GM12874 (cell line): ENCODE results near the gene TIMM17B.

Source experiments
- TF ChIP-seq, protein P1 (sequence below): IDR thresholded peaks from 2 replicates; pipeline ENCODE4 v1.5.1; 2011; ENCODE audit warnings: low read depth, mild to moderate bottlenecking, control low read depth, low read length, moderate library complexity; ENCODE audit not compliant: insufficient read depth

The TIMM17B gene

DNA sequence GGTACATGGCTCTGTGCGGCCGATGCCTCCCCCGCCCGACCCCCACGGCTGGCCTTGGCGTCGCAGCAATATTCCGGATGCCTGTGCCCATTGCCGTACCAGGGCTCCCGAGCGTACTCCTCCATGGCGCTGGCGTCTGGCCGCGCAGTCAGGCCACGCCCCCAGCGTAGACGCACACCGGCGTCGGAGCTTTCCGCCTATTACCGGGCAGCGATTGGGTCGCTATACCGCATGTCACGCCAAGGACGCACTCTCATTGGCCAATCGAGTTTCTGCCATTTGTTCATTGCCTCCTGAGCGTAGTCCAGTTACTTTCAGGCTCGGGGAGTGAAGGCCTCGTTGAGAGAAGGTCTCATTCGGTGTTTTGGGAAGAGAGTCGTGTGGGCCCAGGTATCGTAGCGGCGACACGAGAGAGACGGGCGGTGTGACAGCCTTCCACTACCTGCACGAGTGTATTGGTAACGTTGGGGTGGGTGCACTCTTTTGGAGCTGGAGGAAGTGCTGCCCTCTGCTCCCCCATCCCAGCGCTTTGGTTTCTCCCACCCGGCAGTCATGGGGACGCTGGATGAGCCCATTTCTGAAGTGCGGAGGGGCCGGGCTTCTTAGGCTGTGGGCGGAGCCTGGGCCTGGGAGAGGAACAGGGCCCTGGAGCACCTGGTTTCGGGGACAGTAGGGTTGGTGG, at the start of gene TIMM17B, which contains the start of gene PQBP1:
Gene TIMM17B, minus strand, starts transcription at position 144 of the 682 bp plus-strand sequence. Its CDS starts 19 bp downstream, at position 125.
Gene PQBP1, plus strand, starts transcription at position 306 of the 682 bp plus-strand sequence. CDS start 580 bp downstream, outside the sequence.
- TF ChIP-seq, protein P1, sequence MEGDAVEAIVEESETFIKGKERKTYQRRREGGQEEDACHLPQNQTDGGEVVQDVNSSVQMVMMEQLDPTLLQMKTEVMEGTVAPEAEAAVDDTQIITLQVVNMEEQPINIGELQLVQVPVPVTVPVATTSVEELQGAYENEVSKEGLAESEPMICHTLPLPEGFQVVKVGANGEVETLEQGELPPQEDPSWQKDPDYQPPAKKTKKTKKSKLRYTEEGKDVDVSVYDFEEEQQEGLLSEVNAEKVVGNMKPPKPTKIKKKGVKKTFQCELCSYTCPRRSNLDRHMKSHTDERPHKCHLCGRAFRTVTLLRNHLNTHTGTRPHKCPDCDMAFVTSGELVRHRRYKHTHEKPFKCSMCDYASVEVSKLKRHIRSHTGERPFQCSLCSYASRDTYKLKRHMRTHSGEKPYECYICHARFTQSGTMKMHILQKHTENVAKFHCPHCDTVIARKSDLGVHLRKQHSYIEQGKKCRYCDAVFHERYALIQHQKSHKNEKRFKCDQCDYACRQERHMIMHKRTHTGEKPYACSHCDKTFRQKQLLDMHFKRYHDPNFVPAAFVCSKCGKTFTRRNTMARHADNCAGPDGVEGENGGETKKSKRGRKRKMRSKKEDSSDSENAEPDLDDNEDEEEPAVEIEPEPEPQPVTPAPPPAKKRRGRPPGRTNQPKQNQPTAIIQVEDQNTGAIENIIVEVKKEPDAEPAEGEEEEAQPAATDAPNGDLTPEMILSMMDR: no peak

DNA sequence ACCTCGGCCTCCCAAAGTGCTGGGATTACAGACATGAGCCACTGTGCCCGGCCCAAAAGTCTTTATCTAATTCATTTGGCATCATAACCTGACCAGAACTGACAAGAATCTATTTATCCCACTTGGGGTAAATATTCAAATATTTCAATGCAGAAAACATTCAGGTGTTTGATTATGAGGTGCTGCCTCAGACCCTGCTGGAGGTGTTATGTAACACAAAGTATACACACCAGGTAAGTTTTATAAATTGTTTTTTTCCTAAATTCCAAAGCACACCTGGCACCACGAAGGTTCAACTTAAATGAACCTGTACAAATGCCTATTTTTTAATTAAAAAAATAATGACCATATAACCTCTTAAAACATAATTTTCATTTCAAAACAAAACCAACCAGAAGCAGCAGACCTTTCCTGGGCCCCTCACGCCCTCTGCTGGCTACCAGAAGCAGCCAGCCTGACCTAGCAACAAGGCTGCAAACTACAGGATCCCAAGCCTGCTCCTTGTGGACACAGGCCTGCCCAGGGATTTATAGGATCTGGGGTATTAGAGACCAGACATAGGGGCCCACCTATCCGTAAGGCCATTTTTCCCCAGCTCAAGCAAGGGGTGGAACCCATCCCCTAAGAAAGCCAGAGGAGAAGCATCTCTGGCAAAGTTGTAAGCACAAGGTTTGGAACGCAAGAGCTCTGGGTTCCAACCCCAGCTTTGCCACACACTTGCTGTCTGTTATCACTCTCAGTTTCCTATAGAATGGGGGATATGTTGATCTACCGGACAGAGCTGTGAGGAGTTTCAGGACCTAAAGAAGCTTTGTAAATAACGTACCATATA, 48.2 kb upstream of the TIMM17B start:
- TF ChIP-seq, protein P1: peak; percentile 64

DNA sequence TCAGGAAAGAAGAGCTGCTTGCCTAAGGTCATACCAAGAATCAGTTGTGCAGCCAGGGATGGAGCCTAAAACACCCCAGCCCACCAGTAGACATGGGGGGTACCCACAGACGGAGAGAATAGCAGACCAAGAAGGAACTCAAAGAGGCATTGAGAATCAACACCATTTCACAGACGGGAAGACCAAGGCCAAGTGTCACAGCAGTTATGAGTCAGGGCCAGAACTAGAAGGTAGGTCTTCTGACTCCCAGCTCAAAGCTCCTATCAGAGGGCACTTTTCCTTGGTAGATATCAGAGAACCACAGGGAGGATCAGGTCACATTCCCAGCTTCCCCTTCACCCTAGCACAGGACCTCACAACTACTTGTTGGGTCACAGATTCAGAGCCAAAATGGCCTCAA, 45.3 kb upstream of the TIMM17B start:
- TF ChIP-seq, protein P1: no peak

DNA sequence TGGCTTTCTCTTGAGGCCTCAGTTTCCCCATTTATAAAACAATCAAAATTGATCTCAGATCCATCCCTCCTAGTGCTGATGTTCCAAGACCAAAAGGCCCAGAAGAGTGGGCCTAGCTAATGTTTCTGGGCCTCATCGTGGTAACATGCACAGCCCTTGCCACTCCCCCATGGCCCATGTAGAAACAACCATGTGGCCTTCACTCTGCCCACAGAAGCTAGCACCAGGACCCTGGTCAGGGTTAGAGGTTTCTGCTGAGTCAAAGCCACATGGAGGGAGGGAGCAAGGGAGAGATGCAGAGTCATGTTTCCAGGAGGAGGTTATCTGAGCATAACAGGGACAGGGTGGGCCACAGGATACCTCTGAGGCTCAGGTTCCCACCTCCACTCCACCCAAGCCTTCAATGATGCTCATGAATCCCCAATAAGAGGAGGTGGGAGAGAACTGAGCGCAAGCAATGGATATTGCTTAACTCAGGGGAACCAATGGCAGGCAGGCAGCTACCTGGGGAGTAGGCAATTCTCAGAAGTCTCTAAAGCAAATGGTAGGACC, 42.9 kb upstream of the TIMM17B start:
- TF ChIP-seq, protein P1: no peak

DNA sequence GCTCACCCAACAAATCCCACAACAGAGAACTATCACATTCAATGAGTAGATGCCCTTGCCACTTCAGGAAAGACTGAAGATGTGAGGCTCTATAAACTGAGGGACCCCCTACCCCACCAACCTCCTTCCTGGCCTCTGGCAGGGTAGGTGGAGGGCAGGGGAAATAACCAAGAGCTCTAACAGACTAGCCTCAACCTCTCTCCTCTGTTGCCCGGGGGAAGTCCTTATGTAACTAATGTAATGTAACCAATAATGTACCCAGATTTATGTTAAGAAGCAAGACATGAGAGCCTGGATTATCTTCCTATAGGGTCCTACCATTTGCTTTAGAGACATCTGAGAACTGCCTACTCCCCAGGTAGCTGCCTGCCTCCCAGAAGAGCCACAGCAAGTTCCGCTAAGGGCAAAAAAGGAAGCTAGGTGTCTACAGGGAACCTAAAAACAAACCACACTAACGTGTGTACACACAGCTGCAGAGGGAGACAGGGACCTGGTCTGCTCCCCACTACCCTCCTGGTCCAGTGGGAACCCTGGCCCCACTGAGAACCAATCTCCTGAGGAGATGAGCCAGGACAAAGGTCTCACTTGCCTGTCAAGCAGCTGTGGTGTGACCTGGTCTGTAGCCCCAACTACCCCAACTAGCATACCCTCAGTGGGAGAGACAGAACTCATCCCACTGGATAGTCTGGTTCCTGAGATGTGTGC, 42.1 kb upstream of the TIMM17B start:
- TF ChIP-seq, protein P1: no peak

DNA sequence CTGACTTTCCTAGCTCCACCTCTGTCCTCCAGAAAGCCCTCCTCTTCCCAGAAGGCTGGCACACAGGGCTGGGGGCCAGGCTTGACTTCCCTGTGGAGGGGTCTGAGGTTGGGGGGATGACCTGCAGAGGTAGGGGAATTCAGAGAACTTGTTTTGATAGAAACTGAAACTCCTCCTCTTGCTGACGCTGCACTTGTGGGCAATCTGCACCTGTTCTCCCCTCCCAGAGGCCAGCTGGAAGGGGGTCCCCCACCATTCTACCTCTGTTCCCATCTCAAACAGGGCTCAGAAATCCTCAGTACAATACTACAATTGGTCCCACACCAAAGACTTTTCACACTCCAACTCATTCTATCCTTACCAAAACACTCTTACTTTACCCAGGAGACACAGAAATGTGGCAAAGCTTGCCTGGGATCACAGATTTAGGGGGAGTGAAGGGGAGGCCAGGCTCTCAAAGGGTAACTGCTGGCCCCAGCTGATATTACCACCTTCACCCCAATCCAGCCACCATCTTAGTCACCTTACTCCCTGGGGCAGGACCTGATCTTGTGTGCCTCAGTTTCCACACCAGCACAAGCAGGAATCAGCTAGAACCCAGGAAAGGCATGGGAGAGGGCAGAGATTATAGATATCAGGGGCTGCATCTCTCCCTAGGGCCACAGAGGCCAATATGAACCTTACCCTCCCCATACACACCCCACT, 41.3 kb upstream of the TIMM17B start:
- TF ChIP-seq, protein P1: no peak
